Keratinocyte (primary cell): ENCODE measurements around the gene IRF2BP1.

ENCODE experiments used
- CTCF ChIP-seq, 3 experiments: IDR thresholded peaks in 1 of 3; conservative IDR thresholded peaks in 1 of 3; optimal IDR thresholded peaks in 1 of 3; 2 replicates in 2 of 3; 3 replicates in 1 of 3; pipeline versions ENCODE3 to v1.5.1; 2011; ENCODE audit warnings: low read length in 3 of 3, mild to moderate bottlenecking in 3 of 3, moderate library complexity in 2 of 3, control low read depth in 1 of 3, inconsistent platforms in 1 of 3; ENCODE audit not compliant: insufficient read depth in 2 of 3; ENCODE audit errors: extremely low read depth in 1 of 3
- EZH2 ChIP-seq: IDR thresholded peaks from one replicate; pipeline ENCODE4 v1.6.1; 2012; ENCODE audit warnings: inconsistent platforms, mild to moderate bottlenecking, low read length, moderate library complexity

GRCh38 chr19:45889210-45889885, 3.4 kb upstream of the IRF2BP1 start:
- TF ChIP-seq CTCF (optimal IDR thresholded peaks at IDR 0.05 in 1 of 3, IDR thresholded peaks at IDR 0.05 in 1 of 3, conservative IDR thresholded peaks at IDR 0.05 in 1 of 3; ENCODE audit: extremely low read depth in 1 of 3, insufficient read depth in 2 of 3, low read length in 3 of 3) (no peak), EZH2 (no peak)
